Vagina (tissue), 2 donors: ENCODE measurements around the gene MEGF9.

Experiments
- POLR2A ChIP-seq, 2 donors: fragments of 450-650 bp; IDR thresholded peaks; one replicate each; pipeline ENCODE4 v1.6.1; 2017; ENCODE audit warnings: antibody characterized with exemption in 2 of 2, mild to moderate bottlenecking in 2 of 2, moderate library complexity in 2 of 2
- TF ChIP-seq, protein P1 (sequence below), 3 experiments: fragments of 450-650 bp in 2 of 3; fragments of 200-600 bp in 1 of 3; sonication (generic) in 1 of 3; IDR thresholded peaks; one replicate each; pipeline ENCODE4 v1.5.1; 2017 to 2019; ENCODE audit warnings: antibody characterized with exemption in 3 of 3, mild to moderate bottlenecking in 2 of 3, moderate library complexity in 2 of 3

DNA sequence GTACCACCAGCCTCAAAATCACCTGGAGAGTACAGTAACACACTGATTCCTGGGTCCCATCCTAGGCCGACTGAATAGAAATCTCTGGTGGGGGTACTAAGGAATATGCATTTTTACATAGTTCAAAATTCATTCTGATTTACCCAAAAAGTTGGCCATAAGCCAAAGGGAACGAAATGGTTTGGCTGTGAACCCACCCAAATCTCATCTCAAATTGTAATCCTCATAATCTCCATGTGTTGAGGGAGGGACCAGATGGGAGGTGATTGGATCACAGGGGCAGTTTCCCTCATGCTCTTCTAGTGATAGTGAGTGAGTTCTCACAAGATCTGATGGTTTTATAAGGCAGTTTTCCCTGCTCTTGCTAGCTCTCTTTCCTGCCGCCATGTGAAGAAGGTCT is 31.1 kb downstream of the MEGF9 start:
- no peak for TF ChIP-seq POLR2A (IDR thresholded peaks at IDR 0.05)
- TF ChIP-seq, protein P1, sequence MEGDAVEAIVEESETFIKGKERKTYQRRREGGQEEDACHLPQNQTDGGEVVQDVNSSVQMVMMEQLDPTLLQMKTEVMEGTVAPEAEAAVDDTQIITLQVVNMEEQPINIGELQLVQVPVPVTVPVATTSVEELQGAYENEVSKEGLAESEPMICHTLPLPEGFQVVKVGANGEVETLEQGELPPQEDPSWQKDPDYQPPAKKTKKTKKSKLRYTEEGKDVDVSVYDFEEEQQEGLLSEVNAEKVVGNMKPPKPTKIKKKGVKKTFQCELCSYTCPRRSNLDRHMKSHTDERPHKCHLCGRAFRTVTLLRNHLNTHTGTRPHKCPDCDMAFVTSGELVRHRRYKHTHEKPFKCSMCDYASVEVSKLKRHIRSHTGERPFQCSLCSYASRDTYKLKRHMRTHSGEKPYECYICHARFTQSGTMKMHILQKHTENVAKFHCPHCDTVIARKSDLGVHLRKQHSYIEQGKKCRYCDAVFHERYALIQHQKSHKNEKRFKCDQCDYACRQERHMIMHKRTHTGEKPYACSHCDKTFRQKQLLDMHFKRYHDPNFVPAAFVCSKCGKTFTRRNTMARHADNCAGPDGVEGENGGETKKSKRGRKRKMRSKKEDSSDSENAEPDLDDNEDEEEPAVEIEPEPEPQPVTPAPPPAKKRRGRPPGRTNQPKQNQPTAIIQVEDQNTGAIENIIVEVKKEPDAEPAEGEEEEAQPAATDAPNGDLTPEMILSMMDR (IDR thresholded peaks at IDR 0.05): no peak
